A673 (cell line): ENCODE data around the gene SGPL1. TPM values are rescaled to one million over a fixed set of nuclear protein-coding genes. Genes with fewer than 3 reads are reported as not detected.

ENCODE experiments used
- BruUV-seq: library from RNA; stranded (reverse); fragments of 400-500 nt; replicated peaks from 2 replicates; lab custom pipeline; 2021; lab: Mats Ljungman, UMichigan
- CTCF ChIA-PET: fragments of 300-600 bp; sonication (Branson Sonifier 250); formaldehyde crosslinking; loops from one replicate; lab custom pipeline; 2022; ENCODE audit warnings: antibody characterized with exemption; lab: Charles Lee
- POLR2A ChIA-PET: fragments of 300-600 bp; sonication (Branson Sonifier 250); formaldehyde crosslinking; loops from one replicate; lab custom pipeline; 2022; ENCODE audit warnings: antibody characterized with exemption; ENCODE audit not compliant: low non-redundant PET; lab: Charles Lee
- DNase-seq: peaks from one replicate; pipeline ENCODE4 v3.0.0-alpha.2; 2015; ENCODE audit warnings: low spot score
- H3K27ac ChIP-seq: fragments of 200-600 bp; sonication (generic); 2 replicates; pipeline ENCODE4 v1.5.1; 2016; ENCODE audit warnings: mixed run types, low read depth, mild to moderate bottlenecking, mixed read lengths, antibody characterized with exemption, low read length; ENCODE audit not compliant: poor library complexity, severe bottlenecking
- H3K27me3 ChIP-seq: fragments of 200-600 bp; sonication (generic); replicated peaks from 2 replicates; pipeline ENCODE4 v1.6.1; 2017; ENCODE audit warnings: mixed run types, low read depth, mild to moderate bottlenecking, mixed read lengths, antibody characterized with exemption, low read length; ENCODE audit not compliant: insufficient read depth, poor library complexity
- H3K36me3 ChIP-seq: fragments of 200-600 bp; sonication (generic); 2 replicates; pipeline ENCODE4 v1.6.1; 2016; ENCODE audit warnings: mixed run types, mild to moderate bottlenecking, mixed read lengths, antibody characterized with exemption, low read length; ENCODE audit not compliant: insufficient read depth, poor library complexity, severe bottlenecking
- H3K4me1 ChIP-seq: fragments of 200-600 bp; sonication (generic); 2 replicates; pipeline ENCODE4 v1.6.1; 2017; ENCODE audit warnings: mixed run types, mild to moderate bottlenecking, mixed read lengths, antibody characterized with exemption, low read length; ENCODE audit not compliant: insufficient read depth, poor library complexity, severe bottlenecking
- H3K4me3 ChIP-seq: fragments of 200-600 bp; sonication (generic); 2 replicates; pipeline ENCODE4 v1.5.1; 2016; ENCODE audit warnings: low read depth, mixed run types, mild to moderate bottlenecking, mixed read lengths, low read length; ENCODE audit not compliant: poor library complexity, severe bottlenecking
- H3K9me3 ChIP-seq: fragments of 200-600 bp; sonication (generic); 2 replicates; pipeline ENCODE4 v1.6.1; 2016; ENCODE audit warnings: mixed run types, low read depth, mild to moderate bottlenecking, mixed read lengths, antibody characterized with exemption, low read length; ENCODE audit not compliant: poor library complexity, severe bottlenecking
- CTCF ChIP-seq: fragments of 300-800, 200-600 bp; sonication (generic); conservative IDR thresholded peaks from 2 replicates; pipeline ENCODE4 v1.5.1; 2017; ENCODE audit warnings: low read depth, mild to moderate bottlenecking, antibody characterized with exemption, low read length, moderate library complexity, mixed read lengths
- EZH2 ChIP-seq: fragments of 200-600 bp; sonication (generic); IDR thresholded peaks from 2 replicates; pipeline ENCODE4 v1.6.1; 2017; ENCODE audit warnings: borderline replicate concordance, low read depth, mild to moderate bottlenecking, mixed read lengths, antibody characterized with exemption, low read length; ENCODE audit not compliant: poor library complexity, severe bottlenecking
- intact Hi-C: fragments of 100-400 bp; cut with micrococcal nuclease; formaldehyde crosslinking; loops from one replicate; pipeline ENCODE4 v1.10.0; 2022; ENCODE audit not compliant: unreplicated experiment
- total RNA-seq: library from RNA; stranded (reverse); gene quantifications from 2 replicates; pipeline ENCODE4 v1.2.3, GENCODE V29; 2021

The SGPL1 gene
- total RNA-seq, 1 experiment from 2014 or later = 48.6 TPM

GRCh38 chr10:70872291-70872690 is 56.5 kb downstream of the SGPL1 start:
- no peak for DNase-seq
- Histone ChIP-seq H3K4me1 (no peaks in the 10 kb centered on the region), H3K9me3 (no peaks in the 10 kb centered on the region), H3K27me3 (no peaks in the 10 kb centered on the region), H3K4me3 (no peak overlapping the region), H3K27ac (no peak overlapping the region), H3K36me3 (no peaks in the 10 kb centered on the region)
- intact Hi-C loops = no loop called here
- POLR2A ChIA-PET = no interaction called here
- no TSS peak for BruUV-seq
- TF ChIP-seq EZH2 (no peak), CTCF (no peak)
- CTCF ChIA-PET = no interaction called here

- intact Hi-C loops = no loop called here
- CTCF ChIA-PET = no interaction called here
- peaks cover 7% of the 10 kb centered on the region for H3K36me3 ChIP-seq
- no TSS peak for BruUV-seq
- no peaks in the 10 kb centered on the region for H3K9me3 ChIP-seq
- POLR2A ChIA-PET = no interaction called here
- TF ChIP-seq EZH2 = no peak
- no peak for TF ChIP-seq CTCF
- no peak overlapping the region for H3K4me3 ChIP-seq
- H3K27ac ChIP-seq = no peak overlapping the region
- H3K4me1 ChIP-seq = no peaks in the 10 kb centered on the region
- H3K27me3 ChIP-seq = no peaks in the 10 kb centered on the region
- DNase-seq = no peak
Measured at GRCh38 chr10:70874061-70874460, 58.3 kb downstream of the SGPL1 start.

GRCh38 chr10:70879207-70879606 is 63.5 kb downstream of the SGPL1 start:
- ChIA-PET CTCF (interaction anchor here (0.6 kb wide), 1 partner anchor 36 kb away, joined by 3 read pairs; no protein-coding TSS in a partner anchor), POLR2A (no interaction called here)
- H3K36me3 ChIP-seq = peaks cover 7% of the 10 kb centered on the region
- BruUV-seq = no TSS peak
- no peaks in the 10 kb centered on the region for H3K27me3 ChIP-seq
- TF ChIP-seq CTCF (no peak), EZH2 (no peak)
- no peaks in the 10 kb centered on the region for H3K9me3 ChIP-seq
- H3K27ac ChIP-seq = no peak overlapping the region
- H3K4me3 ChIP-seq = no peak overlapping the region
- intact Hi-C loops = no loop called here
- no peaks in the 10 kb centered on the region for H3K4me1 ChIP-seq
- DNase-seq = no peak
